HepG2 (cell line): Measurements from ENCODE around the gene SGF29. TPM values are rescaled to one million over a fixed set of nuclear protein-coding genes. Genes with fewer than 3 reads are reported as not detected.
A peak's percentile ranks its signal among the peaks of the same experiment; 100 is the strongest.

Experiments
- AGO1 ChIP-seq: fragments of 200-400 bp; formaldehyde crosslinking; IDR thresholded peaks from 2 replicates; pipeline ENCODE4 v1.6.1; 2017; ENCODE audit warnings: mild to moderate bottlenecking, low read depth, low read length, moderate library complexity; ENCODE audit not compliant: poor library complexity, severe bottlenecking
- ATRX ChIP-seq: sonication (generic); formaldehyde crosslinking; IDR thresholded peaks from 2 replicates; pipeline ENCODE4 v1.4.0; 2020; ENCODE audit warnings: missing genetic modification reagents, borderline replicate concordance
- GATA4 ChIP-seq: sonication (generic); IDR thresholded peaks from 2 replicates; pipeline ENCODE4 v1.6.1; 2016; ENCODE audit warnings: antibody characterized with exemption, low read depth, borderline replicate concordance
- KDM6A ChIP-seq: IDR thresholded peaks from 2 replicates; pipeline ENCODE4 v1.6.1; 2016; ENCODE audit warnings: low read depth
- PPARG ChIP-seq: conservative IDR thresholded peaks from 2 replicates; pipeline ENCODE4 v1.6.1; 2016; ENCODE audit warnings: missing biosample characterization, missing genetic modification reagents
- RBFOX2 ChIP-seq: fragments of 200-400 bp; formaldehyde crosslinking; IDR thresholded peaks from 2 replicates; pipeline ENCODE4 v1.6.1; 2017; ENCODE audit warnings: low read depth, mild to moderate bottlenecking, low read length
- RXRA ChIP-seq: sonication (generic); formaldehyde crosslinking; IDR thresholded peaks from 2 replicates; pipeline ENCODE4 v1.5.1; 2020; ENCODE audit warnings: missing genetic modification reagents
- SKIL ChIP-seq: sonication (generic); formaldehyde crosslinking; IDR thresholded peaks from 2 replicates; pipeline ENCODE4 v1.8.0; 2022; ENCODE audit warnings: missing genetic modification reagents, mild to moderate bottlenecking, moderate library complexity, borderline replicate concordance
- TGIF2 ChIP-seq: IDR thresholded peaks from 2 replicates; pipeline ENCODE4 v1.6.1; 2016; ENCODE audit warnings: control low read depth, missing compliant biosample characterization
- ZNF883 ChIP-seq: sonication (generic); formaldehyde crosslinking; IDR thresholded peaks from 2 replicates; pipeline ENCODE4 v1.5.1; 2020; ENCODE audit warnings: mild to moderate bottlenecking, missing genetic modification reagents; ENCODE audit errors: not compliant biosample characterization
- polyA plus RNA-seq, 8 experiments: library from polyadenylated mRNA; depleted of rRNA in 3 of 8; stranded (reverse) in 7 of 8; unstranded in 1 of 8; fragments of >200 nt; fragmentation: Illumina TruSeq in 4 of 8; extraction: Trizol in 4 of 8; gene quantifications; 2 replicates each; pipeline versions ENCODE4 v1.2.1 to v1.2.3, GENCODE V29; 2011 to 2016; ENCODE audit warnings: low read depth in 4 of 8, missing spikeins in 1 of 8, mixed read lengths in 1 of 8; ENCODE audit not compliant: insufficient read depth in 1 of 8
- total RNA-seq, 5 experiments: library from RNA; depleted of rRNA; stranded (reverse); fragments of >200 nt; fragmentation: Illumina TruSeq; extraction: Trizol; gene quantifications; 2 replicates each; pipeline ENCODE4 v1.2.3, GENCODE V29; 2016; ENCODE audit warnings: low read depth in 1 of 5
- TF ChIP-seq, protein P1 (sequence below), 2 experiments: sonication (generic) in 1 of 2; formaldehyde crosslinking in 1 of 2; IDR thresholded peaks; 2 replicates each; pipeline versions ENCODE4 v1.5.1 to v1.6.1; 2011 to 2020; ENCODE audit warnings: borderline replicate concordance in 1 of 2, low read depth in 1 of 2, low read length in 1 of 2, mild to moderate bottlenecking in 1 of 2, missing genetic modification reagents in 1 of 2, moderate library complexity in 1 of 2
- TF ChIP-seq, protein P2 (sequence below): sonication (generic); formaldehyde crosslinking; IDR thresholded peaks from 2 replicates; pipeline ENCODE4 v1.5.0; 2020; ENCODE audit warnings: missing genetic modification reagents
- TF ChIP-seq, protein P3 (sequence below): sonication (generic); formaldehyde crosslinking; IDR thresholded peaks from 2 replicates; pipeline ENCODE4 v1.4.0; 2020; ENCODE audit warnings: missing genetic modification reagents, borderline replicate concordance
- TF ChIP-seq, protein P4 (sequence below): sonication (generic); formaldehyde crosslinking; IDR thresholded peaks from 2 replicates; pipeline ENCODE4 v1.9.0; 2021; ENCODE audit warnings: missing genetic modification reagents, borderline replicate concordance

Gene SGF29
- total and polyA plus RNA-seq, 2 of the 13 experiments (the other 11 are each of a cell fraction or from before 2014, with no cell fraction given) = 5.0 to 29.4 TPM

DNA sequence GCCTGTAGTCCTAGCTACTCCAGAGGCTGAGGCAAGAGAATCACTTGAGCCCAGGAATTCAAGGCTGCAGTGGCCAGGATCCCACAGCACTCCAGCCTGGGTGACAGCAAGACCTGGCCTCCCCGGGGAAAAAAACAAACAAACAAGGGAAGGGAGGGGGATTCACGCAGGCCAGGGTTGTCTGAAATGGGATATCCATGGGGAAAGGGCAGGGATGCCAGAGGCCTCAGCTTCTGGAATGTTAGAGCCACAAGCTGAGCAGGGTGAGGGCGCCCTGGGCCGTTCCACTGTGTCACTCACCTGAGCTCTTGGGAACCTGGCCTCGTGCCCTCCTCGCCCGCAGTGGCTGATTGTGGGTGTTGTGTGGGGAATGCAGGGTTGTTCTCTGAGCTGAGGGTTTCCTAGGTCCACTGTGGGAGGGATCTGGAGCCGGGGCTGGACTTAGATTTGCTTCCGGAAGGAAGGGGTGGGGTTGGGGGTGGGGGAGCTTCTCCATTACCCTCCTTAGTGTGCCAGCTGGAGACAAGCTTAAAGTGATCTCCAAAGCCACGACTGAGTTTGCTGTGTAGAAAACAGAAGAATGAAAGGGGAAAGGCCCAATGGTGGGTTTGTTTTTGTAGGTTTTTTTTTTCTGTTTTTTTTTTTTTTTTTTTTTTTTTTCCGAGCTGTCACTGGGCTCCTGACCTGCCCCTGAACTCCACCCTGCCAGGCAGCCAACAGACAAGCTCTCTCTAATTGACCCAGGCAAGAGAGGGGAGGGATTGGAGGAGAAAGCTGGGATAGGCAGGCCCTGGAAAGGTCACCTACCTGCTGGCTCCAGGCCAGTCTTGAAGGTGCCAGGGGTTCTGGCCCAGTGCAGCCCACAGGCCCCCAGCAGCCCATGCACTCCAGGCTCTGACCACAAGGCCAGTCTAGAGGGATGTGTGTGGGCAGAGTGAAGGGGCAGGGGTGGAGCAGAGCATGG, 56.2 kb downstream of the SGF29 start, which contains the start of gene SULT1A1 (continued):
- TF ChIP-seq SKIL (CRISPR knock-in tag) (no peak; the same call in 1 of the 2 replicates), ATRX (CRISPR knock-in tag) (no peak), TGIF2 (peak; percentile 63), RXRA (CRISPR knock-in tag) (peak; percentile 79), RBFOX2 (peak; percentile 61; the same call in 1 of the 2 replicates), PPARG (CRISPR knock-in tag) (no peak), AGO1 (no peak), ZNF883 (CRISPR knock-in tag) (no peak), GATA4 (peak; percentile 80; the same call in 1 of the 2 replicates), KDM6A (CRISPR knock-in tag) (peak; percentile 45; the same call in 1 of the 2 replicates)
- TF ChIP-seq, protein P1, sequence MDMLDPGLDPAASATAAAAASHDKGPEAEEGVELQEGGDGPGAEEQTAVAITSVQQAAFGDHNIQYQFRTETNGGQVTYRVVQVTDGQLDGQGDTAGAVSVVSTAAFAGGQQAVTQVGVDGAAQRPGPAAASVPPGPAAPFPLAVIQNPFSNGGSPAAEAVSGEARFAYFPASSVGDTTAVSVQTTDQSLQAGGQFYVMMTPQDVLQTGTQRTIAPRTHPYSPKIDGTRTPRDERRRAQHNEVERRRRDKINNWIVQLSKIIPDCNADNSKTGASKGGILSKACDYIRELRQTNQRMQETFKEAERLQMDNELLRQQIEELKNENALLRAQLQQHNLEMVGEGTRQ (IDR thresholded peaks at IDR 0.05; ENCODE audit: low read depth, low read length) = no peak
- TF ChIP-seq, protein P1 (CRISPR knock-in tag; IDR thresholded peaks at IDR 0.05; ENCODE audit: borderline replicate concordance) = no peak; the same call in 1 of the 2 replicates
- TF ChIP-seq, protein P2, sequence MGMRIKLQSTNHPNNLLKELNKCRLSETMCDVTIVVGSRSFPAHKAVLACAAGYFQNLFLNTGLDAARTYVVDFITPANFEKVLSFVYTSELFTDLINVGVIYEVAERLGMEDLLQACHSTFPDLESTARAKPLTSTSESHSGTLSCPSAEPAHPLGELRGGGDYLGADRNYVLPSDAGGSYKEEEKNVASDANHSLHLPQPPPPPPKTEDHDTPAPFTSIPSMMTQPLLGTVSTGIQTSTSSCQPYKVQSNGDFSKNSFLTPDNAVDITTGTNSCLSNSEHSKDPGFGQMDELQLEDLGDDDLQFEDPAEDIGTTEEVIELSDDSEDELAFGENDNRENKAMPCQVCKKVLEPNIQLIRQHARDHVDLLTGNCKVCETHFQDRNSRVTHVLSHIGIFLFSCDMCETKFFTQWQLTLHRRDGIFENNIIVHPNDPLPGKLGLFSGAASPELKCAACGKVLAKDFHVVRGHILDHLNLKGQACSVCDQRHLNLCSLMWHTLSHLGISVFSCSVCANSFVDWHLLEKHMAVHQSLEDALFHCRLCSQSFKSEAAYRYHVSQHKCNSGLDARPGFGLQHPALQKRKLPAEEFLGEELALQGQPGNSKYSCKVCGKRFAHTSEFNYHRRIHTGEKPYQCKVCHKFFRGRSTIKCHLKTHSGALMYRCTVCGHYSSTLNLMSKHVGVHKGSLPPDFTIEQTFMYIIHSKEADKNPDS = no peak
- TF ChIP-seq, protein P3, sequence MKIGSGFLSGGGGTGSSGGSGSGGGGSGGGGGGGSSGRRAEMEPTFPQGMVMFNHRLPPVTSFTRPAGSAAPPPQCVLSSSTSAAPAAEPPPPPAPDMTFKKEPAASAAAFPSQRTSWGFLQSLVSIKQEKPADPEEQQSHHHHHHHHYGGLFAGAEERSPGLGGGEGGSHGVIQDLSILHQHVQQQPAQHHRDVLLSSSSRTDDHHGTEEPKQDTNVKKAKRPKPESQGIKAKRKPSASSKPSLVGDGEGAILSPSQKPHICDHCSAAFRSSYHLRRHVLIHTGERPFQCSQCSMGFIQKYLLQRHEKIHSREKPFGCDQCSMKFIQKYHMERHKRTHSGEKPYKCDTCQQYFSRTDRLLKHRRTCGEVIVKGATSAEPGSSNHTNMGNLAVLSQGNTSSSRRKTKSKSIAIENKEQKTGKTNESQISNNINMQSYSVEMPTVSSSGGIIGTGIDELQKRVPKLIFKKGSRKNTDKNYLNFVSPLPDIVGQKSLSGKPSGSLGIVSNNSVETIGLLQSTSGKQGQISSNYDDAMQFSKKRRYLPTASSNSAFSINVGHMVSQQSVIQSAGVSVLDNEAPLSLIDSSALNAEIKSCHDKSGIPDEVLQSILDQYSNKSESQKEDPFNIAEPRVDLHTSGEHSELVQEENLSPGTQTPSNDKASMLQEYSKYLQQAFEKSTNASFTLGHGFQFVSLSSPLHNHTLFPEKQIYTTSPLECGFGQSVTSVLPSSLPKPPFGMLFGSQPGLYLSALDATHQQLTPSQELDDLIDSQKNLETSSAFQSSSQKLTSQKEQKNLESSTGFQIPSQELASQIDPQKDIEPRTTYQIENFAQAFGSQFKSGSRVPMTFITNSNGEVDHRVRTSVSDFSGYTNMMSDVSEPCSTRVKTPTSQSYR (CRISPR knock-in tag) = no peak; the same call in 1 of the 2 replicates
- TF ChIP-seq, protein P4, sequence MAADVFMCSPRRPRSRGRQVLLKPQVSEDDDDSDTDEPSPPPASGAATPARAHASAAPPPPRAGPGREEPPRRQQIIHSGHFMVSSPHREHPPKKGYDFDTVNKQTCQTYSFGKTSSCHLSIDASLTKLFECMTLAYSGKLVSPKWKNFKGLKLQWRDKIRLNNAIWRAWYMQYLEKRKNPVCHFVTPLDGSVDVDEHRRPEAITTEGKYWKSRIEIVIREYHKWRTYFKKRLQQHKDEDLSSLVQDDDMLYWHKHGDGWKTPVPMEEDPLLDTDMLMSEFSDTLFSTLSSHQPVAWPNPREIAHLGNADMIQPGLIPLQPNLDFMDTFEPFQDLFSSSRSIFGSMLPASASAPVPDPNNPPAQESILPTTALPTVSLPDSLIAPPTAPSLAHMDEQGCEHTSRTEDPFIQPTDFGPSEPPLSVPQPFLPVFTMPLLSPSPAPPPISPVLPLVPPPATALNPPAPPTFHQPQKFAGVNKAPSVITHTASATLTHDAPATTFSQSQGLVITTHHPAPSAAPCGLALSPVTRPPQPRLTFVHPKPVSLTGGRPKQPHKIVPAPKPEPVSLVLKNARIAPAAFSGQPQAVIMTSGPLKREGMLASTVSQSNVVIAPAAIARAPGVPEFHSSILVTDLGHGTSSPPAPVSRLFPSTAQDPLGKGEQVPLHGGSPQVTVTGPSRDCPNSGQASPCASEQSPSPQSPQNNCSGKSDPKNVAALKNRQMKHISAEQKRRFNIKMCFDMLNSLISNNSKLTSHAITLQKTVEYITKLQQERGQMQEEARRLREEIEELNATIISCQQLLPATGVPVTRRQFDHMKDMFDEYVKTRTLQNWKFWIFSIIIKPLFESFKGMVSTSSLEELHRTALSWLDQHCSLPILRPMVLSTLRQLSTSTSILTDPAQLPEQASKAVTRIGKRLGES (CRISPR knock-in tag) = no peak
